Stimulated activated CD8-positive, alpha-beta memory T cell treated with anti-CD3 and anti-CD28 coated beads, Interleukin-12 subunit alpha, Interleukin-12 subunit beta, amount 100 ng/mL, for 24 hours (primary cell): ENCODE measurements around the gene LHFPL2.
"Not testable (repeated sequence)": the region's sequence is repeated elsewhere in the genome, so short reads cannot be mapped to it uniquely, and the experiment has no call there.

Experiments used
- DNase-seq: peaks from one replicate; pipeline ENCODE4 v3.0.0-alpha.2; 2020; ENCODE audit errors: extremely low read depth

The LHFPL2 gene, protein sequence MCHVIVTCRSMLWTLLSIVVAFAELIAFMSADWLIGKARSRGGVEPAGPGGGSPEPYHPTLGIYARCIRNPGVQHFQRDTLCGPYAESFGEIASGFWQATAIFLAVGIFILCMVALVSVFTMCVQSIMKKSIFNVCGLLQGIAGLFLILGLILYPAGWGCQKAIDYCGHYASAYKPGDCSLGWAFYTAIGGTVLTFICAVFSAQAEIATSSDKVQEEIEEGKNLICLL

DNA sequence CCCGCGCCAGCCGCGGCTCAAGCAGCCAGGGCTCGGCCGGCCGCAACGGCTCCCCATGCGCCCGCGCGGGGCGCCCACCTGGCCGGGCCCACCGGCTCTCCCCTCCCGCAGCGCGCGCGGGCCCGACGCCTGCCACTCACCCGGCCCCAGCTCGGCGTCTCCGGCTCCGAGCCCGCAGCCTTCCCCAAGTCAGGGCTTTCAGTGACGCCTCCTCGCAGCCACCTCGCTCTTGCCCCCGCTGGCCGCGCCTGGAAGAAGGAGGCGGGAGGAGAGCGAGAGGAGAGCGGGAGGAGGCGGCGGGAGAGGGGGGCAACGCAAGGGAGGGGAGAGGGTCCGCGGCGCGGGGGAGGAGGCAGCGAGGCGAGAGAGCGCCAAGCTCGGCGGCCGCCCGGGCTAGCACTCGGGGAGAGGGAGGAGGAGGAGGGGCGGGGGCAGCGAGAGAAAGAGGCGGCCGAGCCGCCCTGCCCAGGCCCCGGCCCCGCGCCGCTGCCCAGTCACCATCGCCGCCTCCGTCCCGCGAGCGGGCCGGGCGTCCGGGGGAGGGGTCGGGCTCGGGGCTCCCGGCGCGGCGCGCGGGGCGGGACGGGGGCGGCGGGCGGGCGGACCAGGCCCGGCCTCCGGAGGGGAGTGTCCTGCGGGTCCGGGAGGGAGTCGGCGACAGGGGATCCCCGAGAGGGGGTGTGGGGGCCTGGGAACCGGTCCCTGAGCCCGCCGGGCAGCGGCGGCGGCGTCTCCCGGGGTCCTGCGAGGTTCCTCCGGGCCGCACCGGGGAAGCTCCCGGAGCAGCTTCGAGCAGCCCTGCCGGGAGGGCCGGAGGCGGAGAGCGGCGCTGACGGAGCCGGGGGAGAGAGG is at the start of gene LHFPL2:
Gene LHFPL2, minus strand, starts transcription at position 414 of the 852 bp plus-strand sequence. CDS start 138,559 bp downstream, outside the sequence.
- no peak for DNase-seq

DNA sequence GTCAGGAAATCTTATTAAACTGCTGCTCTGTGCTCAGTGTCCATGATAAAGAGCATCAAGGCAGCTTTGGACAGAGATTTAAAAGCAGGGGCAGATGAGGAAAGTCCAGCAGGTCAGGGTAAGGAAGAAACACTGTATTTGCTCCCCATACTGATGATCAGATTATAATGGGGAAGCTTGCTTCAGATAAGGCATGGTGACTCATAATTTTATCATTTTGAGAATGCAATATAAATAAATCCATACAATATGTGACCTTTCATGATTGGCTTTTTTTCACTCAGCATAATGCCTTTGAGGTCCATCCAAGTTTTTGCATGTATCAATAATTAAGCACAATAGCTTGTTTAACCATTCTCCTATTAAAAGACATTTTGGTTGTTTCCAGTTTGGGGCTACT is 48.1 kb upstream of the LHFPL2 start:
- DNase-seq, result no peak

DNA sequence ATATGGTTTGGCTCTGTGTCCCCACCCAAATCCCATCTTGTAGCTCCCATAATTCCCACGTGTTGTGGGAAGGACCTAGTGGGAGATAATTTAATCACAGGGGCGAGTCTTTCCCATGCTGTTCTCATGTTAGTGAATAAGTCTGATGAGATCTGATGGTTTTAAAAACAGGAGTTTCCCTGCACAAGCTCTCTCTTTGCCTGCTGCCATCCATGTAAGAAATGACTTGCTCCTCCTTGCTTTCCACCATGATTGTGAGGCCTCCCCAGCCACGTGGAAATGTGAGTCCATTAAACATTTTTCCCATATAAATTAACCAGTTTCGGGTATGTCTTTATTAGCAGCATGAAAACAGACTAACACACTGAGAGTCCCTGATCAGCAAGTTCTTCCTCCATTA is 47.5 kb upstream of the LHFPL2 start:
- not testable (repeated sequence) for DNase-seq

DNA sequence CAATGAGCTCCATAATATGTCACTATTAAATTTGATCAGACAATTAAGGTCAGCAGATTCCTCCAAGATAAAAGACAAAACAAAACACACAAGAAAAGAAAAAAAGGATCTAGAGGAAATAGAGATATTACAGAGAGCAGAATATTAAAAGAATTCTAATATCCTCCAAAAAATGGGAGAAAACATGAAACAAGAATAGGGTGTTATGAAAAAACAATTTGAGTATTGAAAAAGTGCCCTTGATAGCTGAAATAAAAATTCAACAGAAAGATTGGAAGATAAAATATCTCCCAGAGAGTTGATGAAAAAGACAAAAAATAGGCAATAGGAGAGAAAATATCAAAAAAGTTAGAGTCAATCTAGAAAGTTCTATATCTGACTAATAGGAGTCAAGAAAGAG is 44.8 kb upstream of the LHFPL2 start:
- no peak for DNase-seq

DNA sequence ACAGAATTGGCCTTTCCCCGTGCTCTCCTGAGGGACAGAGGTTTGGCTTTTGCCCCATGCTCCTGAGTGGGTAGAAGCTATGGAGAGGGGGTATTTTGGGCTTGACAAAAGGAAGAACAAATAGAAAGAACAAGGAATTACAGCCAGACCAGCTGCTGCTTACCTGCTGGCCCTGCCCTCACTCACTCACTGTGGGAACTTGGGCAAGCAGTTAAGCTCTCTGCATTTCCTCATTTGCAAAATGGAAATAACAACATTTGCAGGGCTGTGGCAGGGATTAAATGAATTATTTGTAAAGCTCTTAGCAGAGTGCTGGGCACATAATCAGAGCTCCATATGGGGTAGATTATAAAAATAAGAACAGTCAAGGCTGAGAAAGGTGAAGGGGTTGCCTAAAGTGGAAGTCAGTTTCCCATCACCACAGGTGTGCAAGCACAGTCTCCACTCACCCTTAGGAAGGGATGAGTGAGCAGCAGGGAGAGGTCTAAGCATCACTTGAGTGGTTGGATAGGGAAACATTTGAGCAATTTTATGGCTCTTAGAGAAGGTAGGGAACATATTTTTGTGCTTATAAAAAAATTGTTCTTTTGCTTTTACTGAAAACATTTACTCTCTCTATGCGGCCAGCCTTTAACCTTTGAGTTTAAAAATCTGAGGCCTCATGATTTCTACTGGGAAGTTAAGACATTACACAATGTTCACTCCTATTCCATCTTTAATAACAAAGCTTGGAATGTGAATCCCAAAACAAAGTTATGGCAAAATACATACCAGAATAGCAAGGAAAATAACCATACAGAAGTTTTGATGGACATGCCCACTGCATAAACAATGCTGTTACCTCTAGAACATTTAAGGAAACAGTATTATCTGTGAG is 42.8 kb upstream of the LHFPL2 start:
- DNase-seq, result no peak

DNA sequence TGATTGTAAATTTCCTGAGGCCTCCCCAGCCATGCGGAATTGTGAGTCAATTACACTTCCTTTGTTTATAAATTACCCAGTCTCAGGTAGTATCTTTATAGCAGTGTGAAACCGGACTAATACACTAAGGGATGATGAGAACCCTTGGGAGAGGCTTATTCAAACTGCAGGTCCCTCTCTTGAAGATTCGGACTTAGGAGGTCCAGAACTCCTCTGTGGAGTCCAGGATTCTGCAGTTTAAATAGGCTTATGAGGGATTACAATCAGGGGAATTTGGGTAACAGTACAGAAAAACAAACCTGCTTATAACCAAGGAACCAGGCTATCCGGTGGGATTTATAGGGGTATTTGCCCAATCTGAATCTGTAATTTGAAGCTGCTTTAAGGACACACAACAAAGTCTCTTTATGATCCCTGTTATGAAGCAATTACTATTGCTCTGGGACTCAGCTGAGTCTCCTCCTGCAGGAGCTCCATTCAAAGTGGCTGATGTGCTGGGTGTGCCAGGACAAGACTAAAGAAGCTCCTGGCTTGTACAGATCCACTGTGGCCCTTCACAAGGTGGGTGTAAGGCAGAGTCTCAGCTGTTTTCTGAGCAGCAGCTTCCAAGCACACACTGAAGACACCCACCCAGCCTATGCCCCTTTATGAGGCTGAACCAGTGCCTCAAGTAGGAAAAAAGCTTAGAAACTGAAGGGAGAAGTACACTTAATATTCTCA is 41.8 kb upstream of the LHFPL2 start:
- DNase-seq, result no peak

DNA sequence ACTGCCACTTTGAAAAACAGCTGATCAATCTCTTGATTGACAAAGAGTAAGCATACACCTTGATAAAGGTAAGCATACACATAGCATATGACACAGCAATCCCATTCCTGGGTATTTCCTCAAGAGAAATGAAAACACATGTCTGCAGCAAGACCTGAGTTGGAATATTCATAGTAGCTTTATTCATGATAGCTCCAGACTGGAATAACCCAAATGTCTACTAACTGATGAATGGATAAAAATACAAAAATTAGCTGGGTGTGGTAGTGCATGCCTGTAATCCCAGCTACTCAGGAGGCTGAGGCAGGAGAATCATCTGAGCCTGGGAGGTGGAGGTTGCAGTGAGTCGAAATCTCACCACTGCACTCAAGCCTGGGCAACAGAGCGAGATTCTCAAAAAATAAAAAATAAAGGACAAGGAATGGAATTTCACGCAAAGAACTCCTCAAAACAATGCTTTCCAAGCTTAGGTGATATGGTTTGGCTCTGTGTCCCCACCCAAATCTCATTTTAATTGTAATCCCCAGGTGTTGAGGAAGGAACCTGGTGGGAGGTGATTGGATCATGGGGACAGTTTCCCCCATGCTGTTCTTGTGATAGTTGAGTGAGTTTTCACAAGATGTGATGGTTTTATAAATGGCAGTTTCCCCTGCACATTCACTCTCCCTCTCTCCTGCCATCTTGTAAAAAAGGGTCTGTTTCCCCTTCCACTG is 41.1 kb upstream of the LHFPL2 start:
- no peak for DNase-seq

DNA sequence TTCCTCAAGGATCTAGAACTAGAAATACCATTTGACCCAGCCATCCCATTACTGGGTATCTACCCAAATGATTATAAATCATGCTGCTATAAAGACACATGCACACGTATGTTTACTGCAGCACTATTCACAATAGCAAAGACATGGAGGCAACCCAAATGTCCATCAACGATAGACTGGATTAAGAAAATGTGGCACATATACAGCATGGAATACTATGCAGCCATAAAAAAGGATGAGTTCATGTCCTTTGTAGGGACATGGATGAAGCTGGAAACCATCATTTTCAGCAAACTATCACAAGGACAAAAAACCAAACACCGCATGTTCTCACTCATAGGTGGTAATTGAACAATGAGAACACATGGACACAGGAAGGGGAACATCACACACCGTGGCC is 38.9 kb upstream of the LHFPL2 start:
- DNase-seq, result not testable (repeated sequence)

DNA sequence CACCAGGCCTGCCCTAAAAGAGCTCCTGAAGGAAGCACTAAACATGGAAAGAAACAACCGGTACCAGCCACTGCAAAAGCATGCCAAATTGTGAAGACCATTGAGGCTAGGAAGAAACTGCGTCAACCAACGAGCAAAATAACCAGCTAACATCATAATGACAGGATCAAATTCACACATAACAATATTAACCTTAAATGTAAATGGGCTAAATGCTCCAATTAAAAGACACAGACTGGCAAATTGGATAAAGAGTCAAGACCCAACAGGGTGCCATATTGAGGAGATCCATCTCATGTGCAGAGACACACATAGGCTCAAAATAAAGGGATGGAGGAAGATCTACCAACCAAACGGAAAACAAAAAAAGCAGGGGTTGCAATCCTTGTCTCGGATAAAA is 35.3 kb upstream of the LHFPL2 start:
- DNase-seq, result not testable (repeated sequence)

DNA sequence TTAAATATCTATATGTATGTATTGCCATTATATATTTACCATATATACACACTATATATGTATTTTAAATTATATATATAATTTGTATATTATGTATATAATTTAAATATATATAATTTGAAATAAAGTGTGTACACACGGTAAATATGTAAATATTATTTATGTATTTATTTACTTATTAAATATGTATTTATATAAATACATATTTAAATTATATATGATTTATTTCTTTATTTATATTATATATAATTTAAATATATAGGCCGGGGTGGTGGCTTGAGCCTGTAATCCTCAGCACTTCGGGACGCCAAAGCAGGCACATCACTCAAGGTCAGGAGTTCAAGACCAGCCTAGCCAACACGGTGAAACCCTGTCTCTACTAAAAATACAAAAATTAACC is 31.3 kb upstream of the LHFPL2 start:
- no peak for DNase-seq

DNA sequence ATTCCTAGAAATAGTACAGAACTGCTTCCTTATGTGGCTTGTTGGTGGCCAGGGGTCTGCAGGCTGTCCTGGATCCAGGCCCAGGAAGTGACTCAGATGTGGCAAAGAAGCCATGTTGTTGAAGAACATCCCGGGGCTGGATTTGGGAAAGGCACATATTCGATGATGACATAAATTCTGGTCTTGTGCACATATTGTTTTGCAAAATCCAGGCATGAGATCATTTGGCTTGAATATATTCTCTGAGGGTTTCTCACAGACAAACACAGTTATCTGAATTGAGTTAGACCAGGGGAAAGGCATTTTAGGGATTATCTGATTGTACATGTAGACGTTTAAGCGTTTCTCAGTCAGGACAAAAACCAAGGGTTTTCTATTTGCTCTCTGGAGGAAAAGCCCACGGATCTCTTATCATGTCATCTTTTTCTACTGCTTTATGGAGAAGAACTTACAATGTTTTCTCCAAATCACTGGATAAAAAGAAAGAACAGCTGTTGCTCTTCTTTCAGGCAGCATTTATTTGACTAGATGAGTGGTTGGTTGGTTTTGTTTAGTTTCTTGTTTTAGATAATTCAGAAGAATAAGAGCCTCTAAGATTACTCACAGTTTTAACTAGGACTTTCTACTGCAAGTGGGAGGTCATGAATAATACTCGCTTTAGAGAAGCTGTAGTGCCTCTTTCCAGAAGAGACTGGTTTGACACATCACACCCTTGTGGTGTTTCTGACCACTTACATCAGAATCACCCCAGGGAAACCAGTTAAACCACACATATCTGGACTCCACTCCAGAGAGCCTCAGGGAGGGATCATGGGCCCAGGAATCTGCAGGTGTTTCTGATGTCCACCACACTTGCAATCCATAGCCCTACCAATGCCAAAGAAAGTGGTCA is 29.5 kb upstream of the LHFPL2 start:
- no peak for DNase-seq

DNA sequence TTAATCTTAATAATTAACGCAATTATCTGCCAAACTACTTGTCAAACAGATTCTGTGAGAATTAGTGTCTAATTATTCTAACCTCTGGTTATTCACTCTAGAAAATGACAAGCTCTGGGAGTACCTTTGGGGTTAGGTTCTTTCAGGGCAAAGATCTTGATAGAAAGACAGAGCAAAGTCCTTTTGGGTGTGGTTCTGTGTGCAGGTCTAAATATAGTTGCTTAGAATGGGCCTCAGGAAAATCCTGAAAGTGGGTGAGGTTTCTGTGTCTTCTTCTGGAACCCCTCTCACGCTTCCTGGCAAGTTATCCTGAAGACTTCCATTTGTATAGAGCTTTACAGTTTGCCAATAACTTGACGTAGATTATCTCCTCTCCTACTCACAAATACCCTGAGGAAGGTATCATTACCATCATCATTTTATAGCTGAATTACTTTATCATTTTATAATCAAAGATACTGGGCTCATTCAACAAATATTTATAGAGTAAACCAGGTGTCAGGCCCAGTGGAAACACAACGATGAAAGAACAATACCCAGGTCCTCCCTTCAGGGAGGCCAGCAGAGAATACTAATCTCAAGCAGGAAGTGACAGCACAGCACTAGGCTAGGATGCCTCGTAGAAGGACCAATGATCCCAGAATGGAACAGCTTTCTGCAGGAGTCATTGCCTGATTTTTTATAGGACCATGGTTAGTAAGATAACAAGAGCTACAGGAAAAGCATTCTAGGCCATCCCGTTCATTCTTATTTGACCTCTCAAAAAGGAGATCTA is 27.6 kb upstream of the LHFPL2 start:
- no peak for DNase-seq

DNA sequence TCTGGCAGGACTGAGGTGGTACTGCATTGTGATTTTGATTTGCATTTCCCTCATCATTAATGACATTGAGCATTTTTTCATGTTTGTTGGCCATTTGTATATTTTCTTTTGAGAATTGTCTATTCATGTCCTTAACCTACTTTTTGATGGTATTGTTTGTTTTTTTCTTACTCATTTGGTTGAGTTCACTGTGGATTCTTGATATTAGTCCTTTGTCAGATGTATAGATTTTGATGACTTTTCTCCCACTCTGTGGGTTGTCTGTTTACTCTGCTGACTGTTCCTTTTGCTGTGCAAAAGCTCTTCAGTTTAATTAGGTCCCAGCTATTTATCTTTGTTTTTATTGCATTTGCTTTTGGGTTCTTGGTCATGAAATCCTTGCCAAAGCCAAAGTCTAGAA is 25.3 kb upstream of the LHFPL2 start:
- DNase-seq, result not testable (repeated sequence)

DNA sequence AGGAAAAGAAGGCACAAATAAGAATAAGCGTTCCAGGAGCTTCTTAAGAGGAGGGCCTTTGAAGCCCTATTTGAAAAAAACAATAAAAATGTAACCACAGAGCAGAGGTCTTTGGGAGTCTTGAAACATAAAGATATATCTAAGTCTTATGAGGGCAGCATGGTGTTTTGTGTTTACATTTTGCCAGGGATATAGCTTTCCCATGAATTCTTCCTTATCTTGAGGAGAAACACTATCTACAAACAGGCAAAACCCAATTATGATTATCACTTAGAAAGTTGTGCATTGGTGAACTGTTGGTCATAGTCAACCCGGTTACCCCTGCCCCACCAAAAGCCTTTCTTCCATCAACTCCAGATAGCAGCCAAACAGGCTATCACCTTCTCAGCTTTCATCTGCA is 23.6 kb upstream of the LHFPL2 start:
- DNase-seq, result no peak

DNA sequence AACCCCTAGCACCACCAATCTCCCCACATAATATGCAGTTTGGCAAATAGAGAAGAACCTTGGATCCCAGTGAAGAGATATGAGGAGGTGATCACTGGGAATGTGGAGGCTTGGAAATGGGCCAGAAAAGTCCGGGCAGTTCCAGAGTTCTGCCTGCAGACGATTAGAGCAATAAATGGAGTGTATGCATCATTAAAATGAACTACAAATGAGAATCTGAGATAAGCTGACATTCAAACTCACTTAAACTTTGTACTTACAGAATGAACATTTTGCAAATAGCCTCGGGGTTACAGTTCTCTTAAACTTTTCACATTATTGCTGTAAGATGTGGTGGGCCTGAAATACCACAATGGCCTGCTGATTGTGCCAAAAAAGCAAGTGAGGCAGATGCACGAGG is 23.0 kb upstream of the LHFPL2 start:
- DNase-seq, result no peak

DNA sequence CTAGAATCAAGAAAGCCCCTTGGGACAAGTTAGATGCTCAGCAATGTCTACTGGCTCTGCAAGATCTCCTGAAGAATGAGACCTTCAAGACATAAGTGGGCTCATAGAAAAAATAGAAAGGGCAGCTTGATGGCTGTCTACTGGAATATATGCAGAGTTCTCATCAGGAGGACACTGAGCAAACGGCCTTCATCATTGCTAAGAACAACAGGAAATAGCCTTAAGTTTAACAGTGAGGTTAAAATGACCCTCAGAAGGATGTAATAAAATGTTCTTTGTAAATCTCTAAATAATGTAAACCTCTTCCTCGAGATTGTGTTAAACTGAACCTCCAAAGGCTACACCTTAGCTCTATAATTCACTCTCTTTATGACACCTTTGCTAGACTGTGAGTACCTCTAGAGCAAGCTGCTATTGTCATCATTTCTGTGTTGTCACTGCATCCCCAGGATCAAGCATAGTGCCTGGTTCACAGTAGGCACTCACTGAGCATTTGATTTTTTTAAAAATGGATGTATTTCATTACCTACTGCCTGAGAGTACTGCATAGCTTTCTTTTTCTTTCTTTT is 22.2 kb upstream of the LHFPL2 start:
- no peak for DNase-seq

DNA sequence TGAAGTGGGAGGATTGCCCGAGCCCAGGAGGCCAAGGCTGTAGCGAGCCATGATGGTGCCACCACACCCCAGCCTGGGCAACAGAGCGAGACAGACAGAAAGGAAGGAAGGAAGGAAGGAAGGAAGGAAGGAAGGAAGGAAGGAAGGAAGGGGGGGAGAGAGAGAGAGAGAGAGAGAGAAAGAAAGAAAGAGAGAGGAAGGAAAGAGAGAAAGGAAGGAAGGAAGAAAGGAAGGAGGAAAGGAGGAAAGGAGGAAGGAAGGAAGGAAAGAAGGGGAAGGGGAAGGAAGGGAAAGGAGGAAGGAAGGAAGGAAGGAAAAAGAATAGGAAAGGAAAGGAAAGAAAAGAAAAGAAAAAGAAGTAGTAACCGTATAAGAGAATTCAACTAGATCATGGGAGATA is 20.8 kb upstream of the LHFPL2 start:
- DNase-seq, result no peak

DNA sequence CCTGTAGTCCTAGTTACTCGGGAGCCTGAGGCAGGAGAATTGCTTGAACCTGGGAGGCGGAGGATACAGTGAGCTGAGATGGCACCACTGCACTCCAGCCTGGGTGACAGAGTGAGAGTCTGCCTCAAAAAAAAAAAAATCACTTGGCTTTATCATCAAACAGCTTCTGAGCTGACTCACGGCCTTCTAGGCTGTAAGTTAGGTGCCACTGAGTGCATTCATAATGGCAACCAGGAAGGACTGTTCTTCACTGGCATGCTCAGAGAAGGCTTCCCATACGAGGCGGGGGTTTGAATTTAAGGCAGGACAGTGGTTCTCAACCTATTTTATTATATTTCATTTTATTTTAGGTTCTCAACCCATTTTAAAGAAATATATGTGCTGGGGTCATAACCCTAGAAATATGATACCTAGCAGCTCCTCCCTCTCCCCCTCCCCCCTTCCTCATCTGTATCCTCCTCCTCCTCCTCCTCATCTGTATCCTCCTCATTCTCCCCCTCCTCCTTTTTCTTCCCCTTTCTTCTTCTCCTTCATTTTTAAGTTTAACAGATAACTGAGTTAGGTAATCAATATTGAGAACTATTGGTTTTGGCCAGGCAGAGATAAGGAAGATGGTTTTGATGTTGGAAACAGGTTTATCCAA is 19.0 kb upstream of the LHFPL2 start:
- no peak for DNase-seq
